GM13977 (cell line): Measurements from ENCODE around the gene UFD1.
A peak's percentile ranks its signal among the peaks of the same experiment; 100 is the strongest.

Source experiments
- DNase-seq: peaks from one replicate; pipeline ENCODE4 v3.0.0; 2012; ENCODE audit warnings: low spot score
- in situ Hi-C: fragments of 300-500 bp; cut with MboI; formaldehyde crosslinking; loops from one replicate; pipeline ENCODE4 v1.12.0; 2022; ENCODE audit warnings: low sequenced_read_pairs, low pct_unique_long_range_greater_than_20kb, mixed read lengths, inconsistent platforms; ENCODE audit not compliant: unreplicated experiment
- TF ChIP-seq, protein P1 (sequence below): IDR thresholded peaks from 2 replicates; pipeline ENCODE4 v1.5.1; 2012; ENCODE audit warnings: mild to moderate bottlenecking, control low read depth; ENCODE audit not compliant: insufficient read depth; ENCODE audit errors: extremely low read depth, missing control alignments

Gene UFD1

GRCh38 chr22:19480789-19481188 lies 1.8 kb upstream of the UFD1 start:
- DNase-seq: no peak
- TF ChIP-seq, protein P1, sequence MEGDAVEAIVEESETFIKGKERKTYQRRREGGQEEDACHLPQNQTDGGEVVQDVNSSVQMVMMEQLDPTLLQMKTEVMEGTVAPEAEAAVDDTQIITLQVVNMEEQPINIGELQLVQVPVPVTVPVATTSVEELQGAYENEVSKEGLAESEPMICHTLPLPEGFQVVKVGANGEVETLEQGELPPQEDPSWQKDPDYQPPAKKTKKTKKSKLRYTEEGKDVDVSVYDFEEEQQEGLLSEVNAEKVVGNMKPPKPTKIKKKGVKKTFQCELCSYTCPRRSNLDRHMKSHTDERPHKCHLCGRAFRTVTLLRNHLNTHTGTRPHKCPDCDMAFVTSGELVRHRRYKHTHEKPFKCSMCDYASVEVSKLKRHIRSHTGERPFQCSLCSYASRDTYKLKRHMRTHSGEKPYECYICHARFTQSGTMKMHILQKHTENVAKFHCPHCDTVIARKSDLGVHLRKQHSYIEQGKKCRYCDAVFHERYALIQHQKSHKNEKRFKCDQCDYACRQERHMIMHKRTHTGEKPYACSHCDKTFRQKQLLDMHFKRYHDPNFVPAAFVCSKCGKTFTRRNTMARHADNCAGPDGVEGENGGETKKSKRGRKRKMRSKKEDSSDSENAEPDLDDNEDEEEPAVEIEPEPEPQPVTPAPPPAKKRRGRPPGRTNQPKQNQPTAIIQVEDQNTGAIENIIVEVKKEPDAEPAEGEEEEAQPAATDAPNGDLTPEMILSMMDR: no peak
- in situ Hi-C loops: no loop called here

DNA sequence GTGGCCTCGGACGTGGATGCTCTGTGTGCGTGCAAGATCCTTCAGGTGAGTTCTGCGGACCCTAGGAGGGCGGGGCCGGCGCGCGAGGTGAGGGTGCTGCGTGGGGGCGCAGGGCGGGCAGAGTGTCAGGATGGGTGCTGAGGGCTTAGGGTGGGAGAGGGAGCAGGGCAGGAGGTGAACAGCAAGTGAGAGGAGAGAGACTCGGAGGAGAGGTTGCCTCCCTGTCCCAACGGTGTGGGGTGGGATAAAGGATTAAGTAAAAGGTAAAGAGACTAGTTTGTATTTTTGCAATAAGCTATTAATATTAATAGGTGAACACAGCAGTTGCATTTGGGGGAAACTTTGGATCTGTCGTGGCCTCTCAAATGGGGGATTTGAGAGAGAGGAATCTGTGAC lies 1.2 kb upstream of the UFD1 start:
- in situ Hi-C loops: no loop called here
- no peak for DNase-seq
- TF ChIP-seq, protein P1: no peak

- in situ Hi-C loops: no loop called here
- TF ChIP-seq, protein P1: no peak
- peak; percentile 97 for DNase-seq
Observed at GRCh38 chr22:19479355-19480172, 571 bp upstream of the UFD1 start, which contains the start of gene CDC45. TSS of gene CDC45 (plus strand) at chr22:19479920. CDS start at chr22:19479969, 49 bp downstream.

- in situ Hi-C loops: no loop called here
- no peak for DNase-seq
- TF ChIP-seq, protein P1: no peak
Observed at GRCh38 chr22:19478045-19478900, 720 bp downstream of the UFD1 start.

- TF ChIP-seq, protein P1: peak; percentile 23
- in situ Hi-C loops: no loop called here
- DNase-seq: no peak
Observed at GRCh38 chr22:19477321-19478044, 1.5 kb downstream of the UFD1 start.

DNA sequence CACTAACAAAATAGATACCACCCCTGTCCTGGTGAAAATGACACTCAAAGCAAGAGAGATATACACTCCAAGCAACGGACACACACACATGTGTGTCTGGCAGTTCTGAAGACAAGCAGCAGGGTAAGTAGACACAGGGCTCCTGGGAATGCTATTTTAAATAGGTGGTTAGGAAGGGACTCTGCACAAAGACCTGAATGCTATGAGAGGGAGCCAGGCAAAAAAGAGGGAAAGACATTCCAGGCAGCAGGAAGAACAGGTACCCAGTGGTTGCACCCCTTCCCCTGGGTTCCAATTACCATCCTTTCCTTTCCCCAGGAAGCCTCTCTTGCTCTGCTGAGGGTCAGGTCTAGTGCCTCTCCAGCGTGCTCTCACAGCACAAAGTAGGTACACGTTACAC lies 3.0 kb downstream of the UFD1 start:
- TF ChIP-seq, protein P1: no peak
- DNase-seq: no peak
- in situ Hi-C loops: no loop called here
